ENCODE data around the gene TNFRSF19.

TNFRSF19 gene

GRCh38 chr13:23598369-23598768, 28.2 kb downstream of the TNFRSF19 start:
- H3K4me3 ChIP-seq, result no peak overlapping the region
- H4K20me1 ChIP-seq, result no peaks in the 10 kb centered on the region
- peaks cover 0 to 15% (median 5%) of the 10 kb centered on the region in 11 experiments; a peak in 7 of 22 replicates for H3K9me3 ChIP-seq (replicated peaks in 1 of 11)
- TF ChIP-seq Cebpa-rat (IDR thresholded peaks at IDR 0.05), result no peak
- H3K36me3 ChIP-seq, result no peaks in the 10 kb centered on the region
- no peak overlapping the region for H3K9ac ChIP-seq
- no peaks in the 10 kb centered on the region for H3K27me3 ChIP-seq
- no peaks in the 10 kb centered on the region for H3K4me1 ChIP-seq
- H3K27ac ChIP-seq, result no peak overlapping the region
- no peak overlapping the region for H3K4me2 ChIP-seq

- no peak overlapping the region for H3K27ac ChIP-seq
- peaks cover 0 to 10% (median 2%) of the 10 kb centered on the region in 11 experiments; a peak in 5 of 22 replicates for H3K9me3 ChIP-seq (replicated peaks in 1 of 11)
- no peaks in the 10 kb centered on the region for H4K20me1 ChIP-seq
- no peaks in the 10 kb centered on the region for H3K4me1 ChIP-seq
- H3K27me3 ChIP-seq, result no peaks in the 10 kb centered on the region
- no peak overlapping the region for H3K4me2 ChIP-seq
- TF ChIP-seq Cebpa-rat (IDR thresholded peaks at IDR 0.05), result no peak
- H3K9ac ChIP-seq, result no peak overlapping the region
- no peaks in the 10 kb centered on the region for H3K36me3 ChIP-seq
- H3K4me3 ChIP-seq, result no peak overlapping the region
These were observed 29.1 kb downstream of the TNFRSF19 start for GRCh38 chr13:23599083-23599925.

- Histone ChIP-seq H3K9ac (no peak overlapping the region), H3K27me3 (no peaks in the 10 kb centered on the region), H3K4me3 (no peak overlapping the region), H4K20me1 (no peaks in the 10 kb centered on the region), H3K9me3 (replicated peaks in 1 of 11) (peaks cover 0 to 7% (median 0%) of the 10 kb centered on the region in 11 experiments; a peak in 3 of 22 replicates), H3K36me3 (no peaks in the 10 kb centered on the region), H3K4me2 (no peak overlapping the region), H3K4me1 (no peaks in the 10 kb centered on the region), H3K27ac (no peak overlapping the region)
- TF ChIP-seq Cebpa-rat (IDR thresholded peaks at IDR 0.05), result no peak
These were observed 29.9 kb downstream of the TNFRSF19 start for GRCh38 chr13:23600100-23600499.

GRCh38 chr13:23600534-23600933, 30.3 kb downstream of the TNFRSF19 start:
- no peaks in the 10 kb centered on the region for H3K27me3 ChIP-seq
- no peak overlapping the region for H3K9ac ChIP-seq
- H4K20me1 ChIP-seq, result no peaks in the 10 kb centered on the region
- no peak overlapping the region for H3K27ac ChIP-seq
- TF ChIP-seq Cebpa-rat (IDR thresholded peaks at IDR 0.05), result no peak
- H3K4me1 ChIP-seq, result no peaks in the 10 kb centered on the region
- peaks cover 0 to 7% (median 0%) of the 10 kb centered on the region in 11 experiments; a peak in 3 of 22 replicates for H3K9me3 ChIP-seq (replicated peaks in 1 of 11)
- no peak overlapping the region for H3K4me3 ChIP-seq
- H3K4me2 ChIP-seq, result no peak overlapping the region
- no peaks in the 10 kb centered on the region for H3K36me3 ChIP-seq

GRCh38 chr13:23605831-23606230, 35.6 kb downstream of the TNFRSF19 start:
- no peak overlapping the region for H3K27ac ChIP-seq
- peaks cover 16 to 26% (median 23%) of the 10 kb centered on the region in 10 experiments for H3K4me1 ChIP-seq
- H3K36me3 ChIP-seq, result no peaks in the 10 kb centered on the region
- H4K20me1 ChIP-seq, result no peaks in the 10 kb centered on the region
- H3K4me3 ChIP-seq, result no peak overlapping the region
- no peak overlapping the region for H3K4me2 ChIP-seq
- H3K27me3 ChIP-seq, result no peaks in the 10 kb centered on the region
- H3K9me3 ChIP-seq (replicated peaks in 1 of 11), result no peaks in the 10 kb centered on the region
- H3K9ac ChIP-seq, result no peak overlapping the region
- TF ChIP-seq Cebpa-rat (IDR thresholded peaks at IDR 0.05), result no peak

- Histone ChIP-seq H3K9ac (no peak overlapping the region), H3K4me1 (peaks cover 18 to 33% (median 25%) of the 10 kb centered on the region in 10 experiments), H3K36me3 (no peaks in the 10 kb centered on the region), H4K20me1 (no peaks in the 10 kb centered on the region), H3K4me2 (peak overlapping the region in 5 of 11 experiments; percentile 68 to 78 (median 76); a peak in 4 of 22 replicates), H3K27ac (no peak overlapping the region), H3K27me3 (no peaks in the 10 kb centered on the region), H3K4me3 (no peak overlapping the region), H3K9me3 (replicated peaks in 1 of 11) (no peaks in the 10 kb centered on the region)
- no peak for TF ChIP-seq Cebpa-rat (IDR thresholded peaks at IDR 0.05)
These were observed 37.9 kb downstream of the TNFRSF19 start for GRCh38 chr13:23608138-23608537.

- no peaks in the 10 kb centered on the region for H3K36me3 ChIP-seq
- H4K20me1 ChIP-seq, result no peaks in the 10 kb centered on the region
- H3K9me3 ChIP-seq (replicated peaks in 1 of 11), result no peaks in the 10 kb centered on the region
- H3K4me3 ChIP-seq, result no peak overlapping the region; a peak in 1 of 20 replicates
- no peaks in the 10 kb centered on the region for H3K27me3 ChIP-seq
- H3K27ac ChIP-seq, result peak overlapping the region in 1 of 11 experiments; percentile 46; a peak in 2 of 22 replicates
- H3K4me2 ChIP-seq, result peak overlapping the region; percentile 51 to 87 (median 75)
- TF ChIP-seq Cebpa-rat (IDR thresholded peaks at IDR 0.05), result no peak
- peaks cover 18 to 33% (median 25%) of the 10 kb centered on the region in 10 experiments for H3K4me1 ChIP-seq
- peak overlapping the region in 2 of 11 experiments; percentile 5 to 46; a peak in 3 of 22 replicates for H3K9ac ChIP-seq
These were observed 38.6 kb downstream of the TNFRSF19 start for GRCh38 chr13:23608701-23609413.

GRCh38 chr13:23609414-23609760, 39.2 kb downstream of the TNFRSF19 start:
- H3K4me1 ChIP-seq, result peaks cover 18 to 33% (median 25%) of the 10 kb centered on the region in 10 experiments
- H3K9ac ChIP-seq, result peak overlapping the region in 5 of 11 experiments; percentile 4 to 48 (median 13); a peak in 9 of 22 replicates
- peak overlapping the region in 3 of 10 experiments; percentile 8 to 22 (median 18); a peak in 2 of 20 replicates for H3K4me3 ChIP-seq
- no peak for TF ChIP-seq Cebpa-rat (IDR thresholded peaks at IDR 0.05)
- H3K9me3 ChIP-seq (replicated peaks in 1 of 11), result no peaks in the 10 kb centered on the region
- H3K27ac ChIP-seq, result peak overlapping the region in 5 of 11 experiments; percentile 4 to 46 (median 17); a peak in 7 of 22 replicates
- peak overlapping the region; percentile 51 to 87 (median 75) for H3K4me2 ChIP-seq
- no peaks in the 10 kb centered on the region for H4K20me1 ChIP-seq
- H3K36me3 ChIP-seq, result no peaks in the 10 kb centered on the region
- H3K27me3 ChIP-seq, result no peaks in the 10 kb centered on the region
